Measurements from ENCODE around the gene EXOSC10. TPM values are rescaled to one million over a fixed set of nuclear protein-coding genes. Genes with fewer than 3 reads are reported as not detected.

Gene EXOSC10
- total and polyA plus RNA-seq, 9 of the 15 experiments (the other 6 are each of a cell fraction or from before 2014, with no cell fraction given) = 23.4 to 150 (median 105) TPM

GRCh38 chr1:11058595-11059154, 41.0 kb downstream of the EXOSC10 start (continued):
- no peak for TF ChIP-seq ZMIZ1 (IDR thresholded peaks at IDR 0.05; ENCODE audit: low read depth in 2 of 2, low read length in 2 of 2)
- no peak for TF ChIP-seq POU5F1 (IDR thresholded peaks at IDR 0.05; ENCODE audit: borderline replicate concordance, low read depth, low read length, partially characterized antibody)
- no peak for TF ChIP-seq ZSCAN32 (CRISPR knock-in tag; IDR thresholded peaks at IDR 0.05)
- no peak for TF ChIP-seq SAP30 (IDR thresholded peaks at IDR 0.05; ENCODE audit: borderline replicate concordance, insufficient read depth, low read depth, low read length, poor library complexity, severe bottlenecking)
- TF ChIP-seq GABPB1 (CRISPR knock-in tag; IDR thresholded peaks at IDR 0.05) = peak; percentile 19; the same call in 1 of the 2 replicates
- no peak for TF ChIP-seq SMAD4 (CRISPR knock-in tag; conservative IDR thresholded peaks at IDR 0.05)
- TF ChIP-seq, protein P1, sequence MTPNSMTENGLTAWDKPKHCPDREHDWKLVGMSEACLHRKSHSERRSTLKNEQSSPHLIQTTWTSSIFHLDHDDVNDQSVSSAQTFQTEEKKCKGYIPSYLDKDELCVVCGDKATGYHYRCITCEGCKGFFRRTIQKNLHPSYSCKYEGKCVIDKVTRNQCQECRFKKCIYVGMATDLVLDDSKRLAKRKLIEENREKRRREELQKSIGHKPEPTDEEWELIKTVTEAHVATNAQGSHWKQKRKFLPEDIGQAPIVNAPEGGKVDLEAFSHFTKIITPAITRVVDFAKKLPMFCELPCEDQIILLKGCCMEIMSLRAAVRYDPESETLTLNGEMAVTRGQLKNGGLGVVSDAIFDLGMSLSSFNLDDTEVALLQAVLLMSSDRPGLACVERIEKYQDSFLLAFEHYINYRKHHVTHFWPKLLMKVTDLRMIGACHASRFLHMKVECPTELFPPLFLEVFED (CRISPR knock-in tag; conservative IDR thresholded peaks at IDR 0.05) = no peak
- TF ChIP-seq TEAD4 (IDR thresholded peaks at IDR 0.05; ENCODE audit: low read length) = no peak
- TF ChIP-seq TEAD4 (CRISPR knock-in tag; IDR thresholded peaks at IDR 0.05; ENCODE audit: borderline replicate concordance) = no peak
- no peak for TF ChIP-seq SRSF9 (IDR thresholded peaks at IDR 0.05; ENCODE audit: borderline replicate concordance, low read depth, low read length)
- TF ChIP-seq CCNT2 (IDR thresholded peaks at IDR 0.05; ENCODE audit: borderline replicate concordance, extremely low read depth, insufficient read length, low read depth, low read length) = no peak
- TF ChIP-seq SUPT5H (IDR thresholded peaks at IDR 0.05) = no peak
- TF ChIP-seq SIRT6 (IDR thresholded peaks at IDR 0.05; ENCODE audit: low read depth, low read length) = no peak
- TF ChIP-seq, protein P2, sequence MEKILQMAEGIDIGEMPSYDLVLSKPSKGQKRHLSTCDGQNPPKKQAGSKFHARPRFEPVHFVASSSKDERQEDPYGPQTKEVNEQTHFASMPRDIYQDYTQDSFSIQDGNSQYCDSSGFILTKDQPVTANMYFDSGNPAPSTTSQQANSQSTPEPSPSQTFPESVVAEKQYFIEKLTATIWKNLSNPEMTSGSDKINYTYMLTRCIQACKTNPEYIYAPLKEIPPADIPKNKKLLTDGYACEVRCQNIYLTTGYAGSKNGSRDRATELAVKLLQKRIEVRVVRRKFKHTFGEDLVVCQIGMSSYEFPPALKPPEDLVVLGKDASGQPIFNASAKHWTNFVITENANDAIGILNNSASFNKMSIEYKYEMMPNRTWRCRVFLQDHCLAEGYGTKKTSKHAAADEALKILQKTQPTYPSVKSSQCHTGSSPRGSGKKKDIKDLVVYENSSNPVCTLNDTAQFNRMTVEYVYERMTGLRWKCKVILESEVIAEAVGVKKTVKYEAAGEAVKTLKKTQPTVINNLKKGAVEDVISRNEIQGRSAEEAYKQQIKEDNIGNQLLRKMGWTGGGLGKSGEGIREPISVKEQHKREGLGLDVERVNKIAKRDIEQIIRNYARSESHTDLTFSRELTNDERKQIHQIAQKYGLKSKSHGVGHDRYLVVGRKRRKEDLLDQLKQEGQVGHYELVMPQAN (IDR thresholded peaks at IDR 0.05; ENCODE audit: borderline replicate concordance) = no peak
- no peak for TF ChIP-seq SAFB (IDR thresholded peaks at IDR 0.05; ENCODE audit: borderline replicate concordance, low read depth, low read length)

Measured in K562 (cell line).